IMR-90 (cell line): ENCODE data around the gene MAB21L3. TPM values are rescaled to one million over a fixed set of nuclear protein-coding genes. Genes with fewer than 3 reads are reported as not detected.

Experiments
- ATAC-seq: fragments of 200-7000 bp; cut with Tn5 transposase; 2 replicates; pipeline ENCODE4 v1.9.1; 2020; ENCODE audit warnings: low read depth, mild to moderate bottlenecking, moderate library complexity
- BruUV-seq: library from RNA; stranded (reverse); fragments of 400-500 nt; replicated peaks from 2 replicates; lab custom pipeline; 2021; lab: Mats Ljungman, UMichigan
- CTCF ChIA-PET: fragments of 300-600 bp; formaldehyde crosslinking; extraction: SDS; loops from one replicate; lab custom pipeline; 2021; ENCODE audit warnings: antibody characterized with exemption; lab: Yijun Ruan, JAX
- POLR2A ChIA-PET: fragments of 300-600 bp; sonication (Branson Sonifier 250); formaldehyde crosslinking; loops from one replicate; lab custom pipeline; 2022; ENCODE audit warnings: antibody characterized with exemption; ENCODE audit not compliant: unreplicated experiment; lab: Charles Lee
- DNase-seq: peaks from one replicate; pipeline ENCODE4 v3.0.0; 2013
- H2AFZ ChIP-seq: replicated peaks from 2 replicates; pipeline ENCODE3; 2013; ENCODE audit warnings: low read length, mild to moderate bottlenecking; ENCODE audit not compliant: poor library complexity
- H2AK5ac ChIP-seq: 2 replicates; pipeline ENCODE4 v1.6.1; 2013; ENCODE audit warnings: low read depth, low read length, inconsistent platforms
- H2AK9ac ChIP-seq: replicated peaks from 2 replicates; pipeline ENCODE3; 2013; ENCODE audit warnings: mild to moderate bottlenecking, low read depth, low read length, moderate library complexity; ENCODE audit not compliant: poor library complexity
- H2BK120ac ChIP-seq: 2 replicates; pipeline ENCODE4 v1.6.1; 2013; ENCODE audit warnings: low read depth, low read length, inconsistent platforms
- H2BK15ac ChIP-seq: 3 replicates; pipeline ENCODE4 v1.6.1; 2013; ENCODE audit warnings: low read depth, low read length, inconsistent platforms
- H2BK20ac ChIP-seq: 2 replicates; pipeline ENCODE4 v1.6.1; 2013; ENCODE audit warnings: low read depth, mild to moderate bottlenecking, inconsistent platforms, low read length, moderate library complexity
- H2BK5ac ChIP-seq: 2 replicates; pipeline ENCODE4 v1.6.1; 2013; ENCODE audit warnings: mild to moderate bottlenecking, low read depth, low read length, inconsistent platforms; ENCODE audit not compliant: poor library complexity, severe bottlenecking
- H3K14ac ChIP-seq: replicated peaks from 2 replicates; pipeline ENCODE4 v1.6.1; 2013; ENCODE audit warnings: low read depth, low read length, inconsistent platforms
- H3K18ac ChIP-seq: 2 replicates; pipeline ENCODE4 v1.6.1; 2013; ENCODE audit warnings: low read depth, low read length, control low read depth
- H3K23ac ChIP-seq: 2 replicates; pipeline ENCODE4 v1.6.1; 2013; ENCODE audit warnings: low read depth, low read length, inconsistent platforms
- H3K27ac ChIP-seq: 2 replicates; pipeline ENCODE4 v1.5.1; 2013; ENCODE audit warnings: mild to moderate bottlenecking, control low read depth, low read length; ENCODE audit not compliant: insufficient read depth
- H3K27me3 ChIP-seq: 2 replicates; pipeline ENCODE4 v1.6.1; 2013; ENCODE audit warnings: low read length; ENCODE audit not compliant: control insufficient read depth, insufficient read depth
- H3K36me3 ChIP-seq: 2 replicates; pipeline ENCODE4 v1.6.1; 2013; ENCODE audit warnings: low read length, mixed read lengths; ENCODE audit not compliant: control insufficient read depth, insufficient read depth
- H3K4ac ChIP-seq: 2 replicates; pipeline ENCODE4 v1.6.1; 2013; ENCODE audit warnings: low read depth, low read length, inconsistent platforms
- H3K4me1 ChIP-seq: 2 replicates; pipeline ENCODE4 v1.6.1; 2013; ENCODE audit warnings: low read length, mixed read lengths; ENCODE audit not compliant: control insufficient read depth, insufficient read depth
- H3K4me2 ChIP-seq: 2 replicates; pipeline ENCODE4 v1.6.1; 2013; ENCODE audit warnings: low read depth, mild to moderate bottlenecking, control low read depth, low read length, moderate library complexity
- H3K4me3 ChIP-seq: 2 replicates; pipeline ENCODE4 v1.5.1; 2013; ENCODE audit warnings: low read depth, mild to moderate bottlenecking, control low read depth, low read length, moderate library complexity; ENCODE audit not compliant: insufficient read depth
- H3K56ac ChIP-seq: 2 replicates; pipeline ENCODE4 v1.6.1; 2013; ENCODE audit warnings: low read length, inconsistent platforms; ENCODE audit not compliant: insufficient read depth; ENCODE audit errors: extremely low read depth
- H3K79me1 ChIP-seq, 2 experiments: 2 replicates each; pipeline ENCODE4 v1.6.1; 2013; ENCODE audit warnings: low read length in 2 of 2, inconsistent platforms in 1 of 2, low read depth in 1 of 2
- H3K9ac ChIP-seq: 2 replicates; pipeline ENCODE4 v1.6.1; 2013; ENCODE audit warnings: low read depth, low read length, control low read depth
- H3K9me1 ChIP-seq: 2 replicates; pipeline ENCODE4 v1.6.1; 2013; ENCODE audit warnings: low read length, inconsistent platforms; ENCODE audit not compliant: insufficient read depth
- H3K9me3 ChIP-seq: 2 replicates; pipeline ENCODE4 v1.6.1; 2013; ENCODE audit warnings: low read length; ENCODE audit not compliant: control insufficient read depth, insufficient read depth
- H4K20me1 ChIP-seq: 2 replicates; pipeline ENCODE4 v1.6.1; 2013; ENCODE audit warnings: low read length, inconsistent platforms; ENCODE audit not compliant: insufficient read depth
- H4K5ac ChIP-seq: 2 replicates; pipeline ENCODE4 v1.6.1; 2013; ENCODE audit warnings: mild to moderate bottlenecking, low read depth, low read length, control low read depth
- H4K8ac ChIP-seq, 2 experiments: 2 replicates each; pipeline ENCODE4 v1.6.1; 2013; ENCODE audit warnings: low read depth in 2 of 2, low read length in 2 of 2, control low read depth in 1 of 2, inconsistent platforms in 1 of 2
- H4K91ac ChIP-seq: 2 replicates; pipeline ENCODE4 v1.6.1; 2013; ENCODE audit warnings: low read depth, low read length, inconsistent platforms; ENCODE audit not compliant: insufficient read depth
- CEBPB ChIP-seq: IDR thresholded peaks from 2 replicates; pipeline ENCODE4 v1.6.1; 2012; ENCODE audit warnings: low read depth, low read length, improper control_type of control experiment
- MAFK ChIP-seq: IDR thresholded peaks from 2 replicates; pipeline ENCODE4 v1.6.1; 2012; ENCODE audit warnings: low read depth, low read length, improper control_type of control experiment
- WGBS, 2 experiments: methylation state at CpG; one replicate each; pipeline versions ENCODE4 v1.1.5 to v1.1.7; 2013; ENCODE audit warnings: missing lambda C conversion rate in 2 of 2; ENCODE audit not compliant: insufficient read length in 1 of 2; ENCODE audit errors: extremely low coverage in 2 of 2; 5-methylcytosine and 5-hydroxymethylcytosine counted together
- dilution Hi-C: fragments of 300-500 bp; cut with HindIII; formaldehyde crosslinking; loops from one replicate; pipeline ENCODE4 v1.14.3; 2018; ENCODE audit warnings: low sequenced_read_pairs; ENCODE audit not compliant: unreplicated experiment
- in situ Hi-C: fragments of 300-500 bp; cut with MboI; formaldehyde crosslinking; loops from 3 replicates; pipeline ENCODE4 v1.14.3; 2019; ENCODE audit warnings: low sequenced_read_pairs, inconsistent platforms, mixed read lengths
- intact Hi-C: fragments of 100-400 bp; cut with micrococcal nuclease; formaldehyde crosslinking; loops from 2 replicates; pipeline ENCODE4 v1.10.0; 2022
- polyA plus RNA-seq, 3 experiments: library from polyadenylated mRNA; depleted of rRNA; stranded (reverse); fragments of >200 nt; gene quantifications; 2 replicates each; pipeline ENCODE4 v1.2.3, GENCODE V29; 2012; ENCODE audit warnings: low replicate concordance in 1 of 3
- total RNA-seq: library from RNA; depleted of rRNA; stranded (reverse); fragments of >200 nt; gene quantifications from 2 replicates; pipeline ENCODE4 v1.2.3, GENCODE V29; 2012

Gene MAB21L3
- total and polyA plus RNA-seq, 2 of the 4 experiments (the other 2 are of a cell fraction): not detected

- Histone ChIP-seq H2BK5ac (no peak overlapping the region), H3K27ac (no peak overlapping the region), H3K4ac (no peak overlapping the region), H2BK15ac (no peak overlapping the region), H3K4me2 (no peak overlapping the region), H3K27me3 (no peaks in the 10 kb centered on the region), H3K9me3 (no peaks in the 10 kb centered on the region), H3K56ac (no peak overlapping the region), H2AK9ac (no peak overlapping the region), H2BK20ac (no peak overlapping the region), H3K79me1 (no peaks in the 10 kb centered on the region), H3K23ac (no peak overlapping the region), H2AK5ac (no peak overlapping the region), H3K4me1 (no peaks in the 10 kb centered on the region), H2AFZ (no peak overlapping the region), H3K36me3 (no peaks in the 10 kb centered on the region), H4K91ac (no peak overlapping the region), H3K14ac (no peak overlapping the region), H3K9me1 (no peaks in the 10 kb centered on the region), H3K18ac (no peak overlapping the region), H4K8ac (no peak overlapping the region), H4K20me1 (no peaks in the 10 kb centered on the region), H2BK120ac (no peak overlapping the region), H3K9ac (no peak overlapping the region), H3K4me3 (no peak overlapping the region), H4K5ac (no peak overlapping the region)
- in situ Hi-C loops: no loop called here
- POLR2A ChIA-PET: no interaction called here
- DNase-seq (no peak), ATAC-seq (no peak)
- CTCF ChIA-PET: no interaction called here
- dilution Hi-C loops: no loop called here
- TF ChIP-seq MAFK: peak; percentile 59
- no peak for TF ChIP-seq CEBPB
- intact Hi-C loops: no loop called here
- BruUV-seq: no TSS peak
- WGBS, 2 experiments: no CpG with 5 or more reads among the region's 1 CpG
Measured at GRCh38 chr1:116075575-116075974, 35.6 kb upstream of the MAB21L3 start.
